ENCODE data around the gene SLC5A11.

DNA sequence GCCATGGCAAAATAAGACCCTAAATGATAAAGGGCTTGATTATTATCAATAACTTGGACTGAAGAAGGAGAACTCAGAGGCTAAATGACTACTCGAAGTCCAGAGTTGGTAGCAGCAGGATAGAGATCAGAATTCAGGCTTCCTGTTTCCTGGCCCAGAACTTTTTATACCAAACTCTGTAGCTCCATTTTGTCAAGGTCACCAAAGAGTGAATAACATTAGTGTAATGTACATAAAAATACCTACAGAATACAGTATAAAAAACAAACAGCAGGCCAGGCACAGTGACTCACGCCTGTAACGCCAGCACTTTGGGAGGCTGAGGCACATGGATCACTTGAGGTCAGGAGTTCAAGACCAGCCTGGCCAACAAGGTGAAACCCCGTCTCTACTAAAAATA, 90.4 kb downstream of the SLC5A11 start:
- no peak for TF ChIP-seq SUZ12 (IDR thresholded peaks at IDR 0.05)
- TF ChIP-seq HDGF (IDR thresholded peaks at IDR 0.05; ENCODE audit: borderline replicate concordance): no peak
- TF ChIP-seq ELF4 (IDR thresholded peaks at IDR 0.05): no peak
